HCT116 (cell line): ENCODE results near the gene LYSMD4. TPM values are rescaled to one million over a fixed set of nuclear protein-coding genes. Genes with fewer than 3 reads are reported as not detected.
"Not testable (repeated sequence)": the region's sequence is repeated elsewhere in the genome, so short reads cannot be mapped to it uniquely, and the experiment has no call there.

Source experiments
- ATAC-seq: fragments of 200-7000 bp; cut with Tn5 transposase; 2 replicates; pipeline ENCODE4 v1.9.1; 2020; ENCODE audit warnings: mild to moderate bottlenecking, moderate library complexity
- BruUV-seq: library from RNA; stranded (reverse); fragments of 400-500 nt; replicated peaks from 2 replicates; lab custom pipeline; 2021; lab: Mats Ljungman, UMichigan
- CTCF ChIA-PET: fragments of 300-600 bp; sonication (Branson Sonifier 250); formaldehyde crosslinking; loops from one replicate; lab custom pipeline; 2021; ENCODE audit warnings: antibody characterized with exemption; lab: Charles Lee
- POLR2A ChIA-PET: fragments of 300-600, 350-600 bp; sonication (Branson Sonifier 250); formaldehyde crosslinking; loops from one replicate; lab custom pipeline; 2021; ENCODE audit warnings: antibody characterized with exemption; lab: Charles Lee
- RAD21 ChIA-PET, 2 experiments: fragments of 300-600 bp; sonication (Branson Sonifier 250); formaldehyde crosslinking; loops; one replicate each; lab custom pipeline; 2023; ENCODE audit warnings: low total read pairs in 2 of 2; ENCODE audit not compliant: uncharacterized antibody in 2 of 2, unreplicated experiment in 2 of 2, low non-redundant PET in 1 of 2; lab: Charles Lee
- DNase-seq: peaks from one replicate; pipeline ENCODE4 v3.0.0-alpha.2; 2010; ENCODE audit warnings: low read depth, low spot score
- H2AFZ ChIP-seq: fragments of 200-600 bp; shearing (Covaris generic), sonication (generic); 2 replicates; pipeline ENCODE4 v1.6.1; 2017; ENCODE audit warnings: low read depth, mixed run types, mixed read lengths, antibody characterized with exemption, low read length; ENCODE audit not compliant: poor library complexity, severe bottlenecking
- H3K27ac ChIP-seq: 2 replicates; pipeline ENCODE4 v1.5.1; 2012; ENCODE audit warnings: low read depth, low read length
- H3K27me3 ChIP-seq: fragments of 200-600 bp; sonication (generic); 2 replicates; pipeline ENCODE4 v1.6.1; 2016; ENCODE audit warnings: mixed run types, low read length, mixed read lengths; ENCODE audit not compliant: insufficient read depth
- H3K36me3 ChIP-seq, 2 experiments: fragments of 200-500 bp in 1 of 2; fragments of 200-600 bp in 1 of 2; sonication (Bioruptor generic) in 1 of 2; sonication (generic) in 1 of 2; 2 replicates each; pipeline versions ENCODE4 v1.5.1 to v1.6.1; 2014 to 2016; ENCODE audit warnings: low read length in 2 of 2, inconsistent platforms in 1 of 2, mixed read lengths in 1 of 2, mixed run types in 1 of 2; ENCODE audit not compliant: insufficient read depth in 2 of 2, control insufficient read depth in 1 of 2
- H3K4me1 ChIP-seq, 2 experiments: fragments of 200-600 bp in 1 of 2; sonication (generic) in 1 of 2; 2 replicates each; pipeline versions ENCODE4 v1.5.1 to v1.6.1; 2012 to 2017; ENCODE audit warnings: low read length in 2 of 2, inconsistent platforms in 1 of 2, mild to moderate bottlenecking in 1 of 2, mixed read lengths in 1 of 2, mixed run types in 1 of 2, moderate library complexity in 1 of 2; ENCODE audit not compliant: insufficient read depth in 2 of 2, control insufficient read depth in 1 of 2
- H3K4me2 ChIP-seq: fragments of 200-600 bp; sonication (generic); 2 replicates; pipeline ENCODE4 v1.6.1; 2017; ENCODE audit warnings: mixed run types, low read length, mixed read lengths
- H3K4me3 ChIP-seq, 2 experiments: fragments of 200-600 bp in 1 of 2; sonication (generic) in 1 of 2; replicated peaks in 1 of 2; 2 replicates each; pipeline ENCODE4 v1.5.1; 2011 to 2016; ENCODE audit warnings: low read length in 2 of 2, control low read depth in 1 of 2, low read depth in 1 of 2, mild to moderate bottlenecking in 1 of 2, mixed read lengths in 1 of 2, mixed run types in 1 of 2
- H3K79me2 ChIP-seq: fragments of 200-600 bp; sonication (generic); 2 replicates; pipeline ENCODE4 v1.6.1; 2017; ENCODE audit warnings: mild to moderate bottlenecking, mixed run types, low read length, moderate library complexity, mixed read lengths; ENCODE audit not compliant: insufficient read depth
- H3K9ac ChIP-seq: fragments of 200-600 bp; sonication (generic); 2 replicates; pipeline ENCODE4 v1.6.1; 2016; ENCODE audit warnings: low read length, mixed read lengths
- H3K9me2 ChIP-seq: fragments of 200-600 bp; sonication (generic), shearing (Covaris generic); 2 replicates; pipeline ENCODE4 v1.6.1; 2017; ENCODE audit warnings: mixed run types, mild to moderate bottlenecking, moderate library complexity; ENCODE audit not compliant: insufficient read depth
- H3K9me3 ChIP-seq, 2 experiments: fragments of 200-500 bp in 1 of 2; fragments of 200-600 bp in 1 of 2; sonication (Bioruptor generic) in 1 of 2; sonication (generic) in 1 of 2; 2 replicates each; pipeline ENCODE4 v1.6.1; 2014 to 2017; ENCODE audit warnings: low read length in 2 of 2, mixed read lengths in 2 of 2, inconsistent platforms in 1 of 2, low read depth in 1 of 2, mild to moderate bottlenecking in 1 of 2, mixed run types in 1 of 2, moderate library complexity in 1 of 2; ENCODE audit not compliant: control insufficient read depth in 1 of 2, insufficient read depth in 1 of 2
- H4K20me1 ChIP-seq: fragments of 200-600 bp; sonication (generic), shearing (Covaris generic); 2 replicates; pipeline ENCODE4 v1.6.1; 2017; ENCODE audit warnings: mixed run types, mild to moderate bottlenecking, moderate library complexity; ENCODE audit not compliant: insufficient read depth
- EZH2 ChIP-seq: fragments of 200-600 bp; sonication (generic); IDR thresholded peaks from 2 replicates; pipeline ENCODE4 v1.6.1; 2017; ENCODE audit warnings: antibody characterized with exemption, mixed run types
- POLR2AphosphoS5 ChIP-seq: IDR thresholded peaks from 2 replicates; pipeline ENCODE4 v1.6.1; 2011; ENCODE audit warnings: mild to moderate bottlenecking, low read depth, low read length, moderate library complexity
- SRF ChIP-seq: IDR thresholded peaks from 2 replicates; pipeline ENCODE4 v1.6.1; 2012; ENCODE audit warnings: low read depth
- intact Hi-C: fragments of 100-400 bp; cut with micrococcal nuclease; formaldehyde crosslinking; loops from 2 replicates; pipeline ENCODE4 v1.10.0; 2022
- total RNA-seq: library from RNA; stranded (reverse); gene quantifications from one replicate; pipeline ENCODE4 v1.2.1, GENCODE V29; 2021; ENCODE audit not compliant: unreplicated experiment
- TF ChIP-seq, protein P1 (sequence below): IDR thresholded peaks from 2 replicates; pipeline ENCODE4 v1.6.1; 2012; ENCODE audit warnings: low read depth
- TF ChIP-seq, protein P2 (sequence below), 3 experiments: fragments of 200-600 bp in 1 of 3; sonication (generic) in 1 of 3; IDR thresholded peaks in 2 of 3; conservative IDR thresholded peaks in 1 of 3; 2 replicates each; pipeline ENCODE4 v1.5.1; 2012 to 2017; ENCODE audit warnings: low read depth in 2 of 3, low read length in 2 of 3, antibody characterized with exemption in 1 of 3, borderline replicate concordance in 1 of 3, control low read depth in 1 of 3, mild to moderate bottlenecking in 1 of 3, mixed read lengths in 1 of 3, mixed run types in 1 of 3, moderate library complexity in 1 of 3; ENCODE audit not compliant: insufficient read depth in 1 of 3
- TF ChIP-seq, protein P3 (sequence below): IDR thresholded peaks from 2 replicates; pipeline ENCODE4 v1.6.1; 2012

LYSMD4 gene
- total RNA-seq, 1 experiment from 2014 or later = 8.6 TPM

DNA sequence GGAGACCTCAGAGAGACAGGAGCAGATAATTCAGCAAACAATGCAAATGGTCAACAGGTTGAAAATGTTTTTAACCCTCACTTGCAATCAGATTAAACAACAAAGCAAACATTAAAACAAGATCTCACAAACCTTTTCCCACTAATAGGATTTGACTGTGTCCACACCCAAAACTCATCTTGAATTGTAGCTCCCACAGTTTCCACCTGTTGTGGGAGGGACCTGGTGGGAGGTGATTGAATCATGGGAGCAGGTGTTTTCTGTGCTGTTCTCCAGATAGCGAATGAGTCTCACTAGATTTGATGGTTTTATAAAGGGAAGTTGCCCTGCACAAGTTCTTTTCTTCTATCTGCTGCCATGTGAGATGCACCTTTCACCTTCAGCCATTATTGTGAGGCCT, 1.3 kb upstream of the LYSMD4 start (continued):
- TF ChIP-seq, protein P1, sequence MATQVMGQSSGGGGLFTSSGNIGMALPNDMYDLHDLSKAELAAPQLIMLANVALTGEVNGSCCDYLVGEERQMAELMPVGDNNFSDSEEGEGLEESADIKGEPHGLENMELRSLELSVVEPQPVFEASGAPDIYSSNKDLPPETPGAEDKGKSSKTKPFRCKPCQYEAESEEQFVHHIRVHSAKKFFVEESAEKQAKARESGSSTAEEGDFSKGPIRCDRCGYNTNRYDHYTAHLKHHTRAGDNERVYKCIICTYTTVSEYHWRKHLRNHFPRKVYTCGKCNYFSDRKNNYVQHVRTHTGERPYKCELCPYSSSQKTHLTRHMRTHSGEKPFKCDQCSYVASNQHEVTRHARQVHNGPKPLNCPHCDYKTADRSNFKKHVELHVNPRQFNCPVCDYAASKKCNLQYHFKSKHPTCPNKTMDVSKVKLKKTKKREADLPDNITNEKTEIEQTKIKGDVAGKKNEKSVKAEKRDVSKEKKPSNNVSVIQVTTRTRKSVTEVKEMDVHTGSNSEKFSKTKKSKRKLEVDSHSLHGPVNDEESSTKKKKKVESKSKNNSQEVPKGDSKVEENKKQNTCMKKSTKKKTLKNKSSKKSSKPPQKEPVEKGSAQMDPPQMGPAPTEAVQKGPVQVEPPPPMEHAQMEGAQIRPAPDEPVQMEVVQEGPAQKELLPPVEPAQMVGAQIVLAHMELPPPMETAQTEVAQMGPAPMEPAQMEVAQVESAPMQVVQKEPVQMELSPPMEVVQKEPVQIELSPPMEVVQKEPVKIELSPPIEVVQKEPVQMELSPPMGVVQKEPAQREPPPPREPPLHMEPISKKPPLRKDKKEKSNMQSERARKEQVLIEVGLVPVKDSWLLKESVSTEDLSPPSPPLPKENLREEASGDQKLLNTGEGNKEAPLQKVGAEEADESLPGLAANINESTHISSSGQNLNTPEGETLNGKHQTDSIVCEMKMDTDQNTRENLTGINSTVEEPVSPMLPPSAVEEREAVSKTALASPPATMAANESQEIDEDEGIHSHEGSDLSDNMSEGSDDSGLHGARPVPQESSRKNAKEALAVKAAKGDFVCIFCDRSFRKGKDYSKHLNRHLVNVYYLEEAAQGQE = no peak
- no peak for TF ChIP-seq POLR2AphosphoS5
- TF ChIP-seq SRF = no peak
- TF ChIP-seq, protein P2, sequence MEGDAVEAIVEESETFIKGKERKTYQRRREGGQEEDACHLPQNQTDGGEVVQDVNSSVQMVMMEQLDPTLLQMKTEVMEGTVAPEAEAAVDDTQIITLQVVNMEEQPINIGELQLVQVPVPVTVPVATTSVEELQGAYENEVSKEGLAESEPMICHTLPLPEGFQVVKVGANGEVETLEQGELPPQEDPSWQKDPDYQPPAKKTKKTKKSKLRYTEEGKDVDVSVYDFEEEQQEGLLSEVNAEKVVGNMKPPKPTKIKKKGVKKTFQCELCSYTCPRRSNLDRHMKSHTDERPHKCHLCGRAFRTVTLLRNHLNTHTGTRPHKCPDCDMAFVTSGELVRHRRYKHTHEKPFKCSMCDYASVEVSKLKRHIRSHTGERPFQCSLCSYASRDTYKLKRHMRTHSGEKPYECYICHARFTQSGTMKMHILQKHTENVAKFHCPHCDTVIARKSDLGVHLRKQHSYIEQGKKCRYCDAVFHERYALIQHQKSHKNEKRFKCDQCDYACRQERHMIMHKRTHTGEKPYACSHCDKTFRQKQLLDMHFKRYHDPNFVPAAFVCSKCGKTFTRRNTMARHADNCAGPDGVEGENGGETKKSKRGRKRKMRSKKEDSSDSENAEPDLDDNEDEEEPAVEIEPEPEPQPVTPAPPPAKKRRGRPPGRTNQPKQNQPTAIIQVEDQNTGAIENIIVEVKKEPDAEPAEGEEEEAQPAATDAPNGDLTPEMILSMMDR (IDR thresholded peaks at IDR 0.05 in 2 of 3, conservative IDR thresholded peaks at IDR 0.05 in 1 of 3; ENCODE audit: borderline replicate concordance in 1 of 3, insufficient read depth in 1 of 3, low read depth in 2 of 3, low read length in 2 of 3) = no peak
- TF ChIP-seq, protein P3, sequence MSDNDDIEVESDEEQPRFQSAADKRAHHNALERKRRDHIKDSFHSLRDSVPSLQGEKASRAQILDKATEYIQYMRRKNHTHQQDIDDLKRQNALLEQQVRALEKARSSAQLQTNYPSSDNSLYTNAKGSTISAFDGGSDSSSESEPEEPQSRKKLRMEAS = no peak
- TF ChIP-seq EZH2 = no peak
- TF ChIP-seq, all 23 proteins: peak for 0

DNA sequence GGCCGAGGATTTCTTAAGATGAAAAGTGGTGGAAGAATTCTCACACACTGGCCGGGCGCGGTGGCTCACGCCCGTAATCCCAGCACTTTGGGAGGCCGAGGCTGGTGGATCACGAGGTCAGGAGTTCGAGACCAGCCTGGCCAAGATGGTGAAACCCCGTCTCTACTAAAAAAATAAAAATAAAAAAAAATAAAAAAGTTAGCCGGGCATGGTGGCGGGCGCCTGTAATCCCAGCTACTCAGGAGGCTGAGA, 729 bp upstream of the LYSMD4 start:
- H2AFZ ChIP-seq, ATAC-seq, H3K27me3 ChIP-seq, RAD21 ChIA-PET, H3K9me2 ChIP-seq, H3K79me2 ChIP-seq, H4K20me1 ChIP-seq, H3K36me3 ChIP-seq, DNase-seq, H3K9me3 ChIP-seq, BruUV-seq, intact Hi-C loops: not testable (repeated sequence)
- H3K4me2 ChIP-seq = peak overlapping the region; percentile 86
- H3K4me1 ChIP-seq = peaks cover 3 to 13% of the 10 kb centered on the region in 2 experiments; a peak in 3 of 4 replicates
- POLR2A ChIA-PET = interaction anchor here (1.0 to 1.6 kb wide), 2 partner anchors 22 to 177 kb away, joined by 3 to 5 read pairs; no protein-coding TSS in a partner anchor
- CTCF ChIA-PET = interaction anchor here (1.5 to 1.8 kb wide), 2 partner anchors 23 to 30 kb away, joined by 9 to 19 read pairs; no protein-coding TSS in a partner anchor
- H3K4me3 ChIP-seq = peak overlapping the region; percentile 42 to 73; a peak in 3 of 4 replicates
- peak overlapping the region; percentile 59 for H3K27ac ChIP-seq
- H3K9ac ChIP-seq = peak overlapping the region; percentile 58; the same call in 1 of the 2 replicates
